NCI-H2107 (cell line): ENCODE results near the gene BICD2.
"Not testable (repeated sequence)": the region's sequence is repeated elsewhere in the genome, so short reads cannot be mapped to it uniquely, and the experiment has no call there.

Source experiments
- DNase-seq: peaks from one replicate; lab custom pipeline; 2025; lab: John Stamatoyannopoulos, UW

The BICD2 gene

GRCh38 chr9:92764381-92764987 lies at the start of gene BICD2:
TSS of gene BICD2 (minus strand) at chr9:92764833. CDS start at chr9:92764744, 89 bp downstream.
- DNase-seq, result no peak

- not testable (repeated sequence) for DNase-seq
Measured at GRCh38 chr9:92809629-92810326, 45.1 kb upstream of the BICD2 start.

- DNase-seq, result peak; percentile 61
Measured at GRCh38 chr9:92808726-92809451, 44.3 kb upstream of the BICD2 start.

- no peak for DNase-seq
Measured at GRCh38 chr9:92807757-92808725, 43.4 kb upstream of the BICD2 start.

- DNase-seq, result no peak
Measured at GRCh38 chr9:92807031-92807756, 42.6 kb upstream of the BICD2 start.

GRCh38 chr9:92804727-92805126 lies 40.1 kb upstream of the BICD2 start:
- no peak for DNase-seq

- DNase-seq, result no peak
Measured at GRCh38 chr9:92798358-92798757, 33.7 kb upstream of the BICD2 start.

GRCh38 chr9:92796337-92796804 lies 31.7 kb upstream of the BICD2 start:
- DNase-seq, result not testable (repeated sequence)

- DNase-seq, result no peak
Measured at GRCh38 chr9:92795598-92796336, 31.1 kb upstream of the BICD2 start.

GRCh38 chr9:92795000-92795399 lies 30.4 kb upstream of the BICD2 start:
- no peak for DNase-seq

GRCh38 chr9:92794426-92794825 lies 29.8 kb upstream of the BICD2 start:
- no peak for DNase-seq

GRCh38 chr9:92790542-92791527 lies 26.2 kb upstream of the BICD2 start:
- peak; percentile 74 for DNase-seq

GRCh38 chr9:92786298-92786697 lies 21.7 kb upstream of the BICD2 start:
- DNase-seq, result no peak

GRCh38 chr9:92781899-92782298 lies 17.3 kb upstream of the BICD2 start:
- DNase-seq, result no peak

GRCh38 chr9:92780206-92780605 lies 15.6 kb upstream of the BICD2 start:
- no peak for DNase-seq

- DNase-seq, result no peak
Measured at GRCh38 chr9:92775466-92775865, 10.8 kb upstream of the BICD2 start.

- no peak for DNase-seq
Measured at GRCh38 chr9:92774274-92774673, 9.6 kb upstream of the BICD2 start.

GRCh38 chr9:92773810-92774209 lies 9.2 kb upstream of the BICD2 start:
- DNase-seq, result no peak

GRCh38 chr9:92771309-92771708 lies 6.7 kb upstream of the BICD2 start:
- no peak for DNase-seq
